NCI-H2029 (cell line): ENCODE measurements around the gene WDR31.
"Not testable (repeated sequence)": the region's sequence is repeated elsewhere in the genome, so short reads cannot be mapped to it uniquely, and the experiment has no call there.

Experiments
- DNase-seq: peaks from one replicate; lab custom pipeline; 2025; lab: John Stamatoyannopoulos, UW

Gene WDR31

GRCh38 chr9:113368348-113368981, 28.4 kb upstream of the WDR31 start:
- no peak for DNase-seq

GRCh38 chr9:113365652-113366051, 25.6 kb upstream of the WDR31 start:
- not testable (repeated sequence) for DNase-seq

GRCh38 chr9:113364951-113365350, 24.9 kb upstream of the WDR31 start:
- DNase-seq, result no peak

GRCh38 chr9:113363336-113363735, 23.3 kb upstream of the WDR31 start:
- DNase-seq, result no peak

- no peak for DNase-seq
Measured at GRCh38 chr9:113361304-113362018, 21.4 kb upstream of the WDR31 start.

- DNase-seq, result no peak
Measured at GRCh38 chr9:113360242-113360842, 20.3 kb upstream of the WDR31 start.

GRCh38 chr9:113359385-113359784, 19.3 kb upstream of the WDR31 start:
- DNase-seq, result no peak

GRCh38 chr9:113356686-113357292, 16.7 kb upstream of the WDR31 start:
- DNase-seq, result no peak

GRCh38 chr9:113355040-113355596, 15.0 kb upstream of the WDR31 start:
- no peak for DNase-seq

- DNase-seq, result no peak
Measured at GRCh38 chr9:113352411-113352810, 12.3 kb upstream of the WDR31 start.

GRCh38 chr9:113352006-113352405, 11.9 kb upstream of the WDR31 start:
- no peak for DNase-seq

- DNase-seq, result no peak
Measured at GRCh38 chr9:113350937-113351336, 10.9 kb upstream of the WDR31 start.

GRCh38 chr9:113350107-113350661, 10.1 kb upstream of the WDR31 start:
- no peak for DNase-seq

GRCh38 chr9:113349445-113350094, 9.5 kb upstream of the WDR31 start, which contains the start of gene BSPRY:
TSS of gene BSPRY (plus strand) at chr9:113349541. CDS start at chr9:113349580, 39 bp downstream.
- DNase-seq, result no peak

GRCh38 chr9:113349066-113349444, 9.0 kb upstream of the WDR31 start:
- DNase-seq, result no peak

GRCh38 chr9:113348437-113348836, 8.4 kb upstream of the WDR31 start:
- no peak for DNase-seq

- no peak for DNase-seq
Measured at GRCh38 chr9:113345671-113346070, 5.6 kb upstream of the WDR31 start.

GRCh38 chr9:113345190-113345589, 5.1 kb upstream of the WDR31 start:
- DNase-seq, result no peak

GRCh38 chr9:113343732-113344231, 3.7 kb upstream of the WDR31 start:
- peak; percentile 98 for DNase-seq

- DNase-seq, result peak; percentile 46
Measured at GRCh38 chr9:113341712-113342410, 1.8 kb upstream of the WDR31 start.

GRCh38 chr9:113337714-113338113, 2.4 kb downstream of the WDR31 start:
- no peak for DNase-seq
